ENCODE results near the gene TRIM71.
A peak's percentile ranks its signal among the peaks of the same experiment; 100 is the strongest.
"Not testable (repeated sequence)": the region's sequence is repeated elsewhere in the genome, so short reads cannot be mapped to it uniquely, and the experiment has no call there.

Gene TRIM71

DNA sequence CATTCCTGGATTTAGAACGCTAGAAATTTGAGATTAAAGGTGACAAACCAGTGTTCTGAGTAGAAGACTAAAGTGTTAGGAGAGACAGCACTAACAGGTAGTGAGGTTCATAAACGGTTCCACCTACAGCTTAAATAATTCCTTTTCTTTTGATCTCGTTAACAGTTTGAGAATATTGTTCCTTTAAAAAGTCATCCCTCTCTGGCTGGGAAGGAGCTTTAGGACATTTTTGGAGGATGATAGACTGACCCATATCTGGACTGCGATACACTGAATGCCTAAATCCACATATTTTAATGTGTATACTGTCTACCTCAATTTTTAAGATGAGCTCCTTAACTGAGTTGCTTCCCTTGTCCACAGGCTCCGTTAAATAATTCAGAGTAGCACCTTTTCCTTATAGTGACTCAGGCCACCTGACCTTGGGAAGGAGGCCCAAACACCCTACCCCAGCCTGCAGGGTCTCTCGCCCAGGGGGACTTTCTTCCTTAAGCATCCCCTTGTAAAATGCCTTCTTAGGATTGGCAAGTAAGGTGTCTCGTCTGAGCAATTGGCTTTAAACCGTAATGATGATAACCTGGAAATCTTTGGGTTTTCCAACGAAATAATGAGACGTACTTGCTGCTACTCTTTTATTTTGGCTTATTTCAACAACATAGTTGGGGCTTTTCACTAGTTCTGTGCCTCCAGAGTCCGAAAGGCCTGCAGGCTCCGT, 3.3 kb downstream of the TRIM71 start:
- Histone ChIP-seq H3K27ac (ENCODE audit: low read length) (no peak overlapping the region), H2AFZ (ENCODE audit: low read depth, low read length) (no peak overlapping the region), H3K79me2 (ENCODE audit: insufficient read depth, low read length) (peaks cover 5% of the 10 kb centered on the region; the same call in 1 of the 2 replicates), H3K4me2 (ENCODE audit: insufficient read depth, low read length) (no peak overlapping the region), H4K20me1 (ENCODE audit: insufficient read depth, low read length) (no peaks in the 10 kb centered on the region), H3K9me3 (ENCODE audit: insufficient read depth, low read length, severe bottlenecking) (no peaks in the 10 kb centered on the region), H3K36me3 (ENCODE audit: insufficient read depth, low read length) (no peaks in the 10 kb centered on the region), H3K4me1 (ENCODE audit: insufficient read depth, low read length) (peaks cover 25% of the 10 kb centered on the region), H3K4me3 (ENCODE audit: low read depth in 1 of 2, low read length in 2 of 2) (no peak overlapping the region), H3K9ac (ENCODE audit: low read depth, low read length) (no peak overlapping the region), H3K27me3 (ENCODE audit: insufficient read depth, low read length, poor library complexity) (peaks cover 6% of the 10 kb centered on the region)
- no peak for TF ChIP-seq EZH2 (IDR thresholded peaks at IDR 0.05; ENCODE audit: borderline replicate concordance, low read depth, low read length, severe bottlenecking)
- TF ChIP-seq, protein P1, sequence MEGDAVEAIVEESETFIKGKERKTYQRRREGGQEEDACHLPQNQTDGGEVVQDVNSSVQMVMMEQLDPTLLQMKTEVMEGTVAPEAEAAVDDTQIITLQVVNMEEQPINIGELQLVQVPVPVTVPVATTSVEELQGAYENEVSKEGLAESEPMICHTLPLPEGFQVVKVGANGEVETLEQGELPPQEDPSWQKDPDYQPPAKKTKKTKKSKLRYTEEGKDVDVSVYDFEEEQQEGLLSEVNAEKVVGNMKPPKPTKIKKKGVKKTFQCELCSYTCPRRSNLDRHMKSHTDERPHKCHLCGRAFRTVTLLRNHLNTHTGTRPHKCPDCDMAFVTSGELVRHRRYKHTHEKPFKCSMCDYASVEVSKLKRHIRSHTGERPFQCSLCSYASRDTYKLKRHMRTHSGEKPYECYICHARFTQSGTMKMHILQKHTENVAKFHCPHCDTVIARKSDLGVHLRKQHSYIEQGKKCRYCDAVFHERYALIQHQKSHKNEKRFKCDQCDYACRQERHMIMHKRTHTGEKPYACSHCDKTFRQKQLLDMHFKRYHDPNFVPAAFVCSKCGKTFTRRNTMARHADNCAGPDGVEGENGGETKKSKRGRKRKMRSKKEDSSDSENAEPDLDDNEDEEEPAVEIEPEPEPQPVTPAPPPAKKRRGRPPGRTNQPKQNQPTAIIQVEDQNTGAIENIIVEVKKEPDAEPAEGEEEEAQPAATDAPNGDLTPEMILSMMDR (IDR thresholded peaks at IDR 0.05; ENCODE audit: borderline replicate concordance, extremely low read depth, low read length, poor library complexity, severe bottlenecking): no peak
- no peak for DNase-seq
- no peak for ATAC-seq (ENCODE audit: insufficient read depth, low read depth)

DNA sequence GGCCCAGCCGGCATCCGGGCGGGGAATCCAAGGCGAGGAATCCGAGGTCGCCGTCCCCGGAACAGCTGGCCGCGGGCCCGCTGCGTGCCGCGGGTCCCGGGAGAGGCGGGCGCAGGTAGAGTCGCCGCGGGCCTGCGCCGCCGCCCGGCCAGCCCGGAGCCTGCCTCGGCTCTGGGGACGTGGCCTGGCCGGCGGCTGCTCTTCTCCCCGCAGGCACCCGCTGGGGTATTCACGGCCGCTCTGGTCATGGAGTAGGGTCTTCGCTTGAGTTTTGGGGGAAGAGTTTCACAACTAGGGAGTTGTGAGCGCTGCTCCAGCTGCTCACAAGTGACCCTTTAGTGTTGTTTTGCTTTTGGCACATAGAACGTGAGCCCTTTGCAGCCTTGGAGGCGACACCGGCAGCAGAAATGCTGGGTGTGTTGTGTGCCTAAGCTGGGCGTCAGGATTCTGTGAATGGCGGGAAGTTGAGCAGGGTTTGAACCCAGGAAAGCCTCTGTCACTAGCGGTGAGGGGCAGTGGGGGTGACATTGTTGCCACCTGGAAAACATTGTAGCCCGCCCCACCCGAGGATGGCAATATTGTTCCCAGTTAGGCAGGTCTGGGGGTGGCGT, 4.0 kb downstream of the TRIM71 start:
- H3K4me1 ChIP-seq (ENCODE audit: insufficient read depth, low read length): peaks cover 20% of the 10 kb centered on the region
- no peak overlapping the region for H3K4me2 ChIP-seq (ENCODE audit: insufficient read depth, low read length)
- DNase-seq: no peak
- no peaks in the 10 kb centered on the region for H3K36me3 ChIP-seq (ENCODE audit: insufficient read depth, low read length)
- no peak overlapping the region for H3K4me3 ChIP-seq (ENCODE audit: low read depth in 1 of 2, low read length in 2 of 2)
- no peak overlapping the region for H3K27ac ChIP-seq (ENCODE audit: low read length)
- H3K9ac ChIP-seq (ENCODE audit: low read depth, low read length): no peak overlapping the region
- H2AFZ ChIP-seq (ENCODE audit: low read depth, low read length): no peak overlapping the region
- TF ChIP-seq, protein P1 (IDR thresholded peaks at IDR 0.05; ENCODE audit: borderline replicate concordance, extremely low read depth, low read length, poor library complexity, severe bottlenecking): no peak
- TF ChIP-seq EZH2 (IDR thresholded peaks at IDR 0.05; ENCODE audit: borderline replicate concordance, low read depth, low read length, severe bottlenecking): no peak
- no peak for ATAC-seq (ENCODE audit: insufficient read depth, low read depth)
- no peaks in the 10 kb centered on the region for H3K9me3 ChIP-seq (ENCODE audit: insufficient read depth, low read length, severe bottlenecking)
- H3K27me3 ChIP-seq (ENCODE audit: insufficient read depth, low read length, poor library complexity): peaks cover 3% of the 10 kb centered on the region
- peaks cover 5% of the 10 kb centered on the region; the same call in 1 of the 2 replicates for H3K79me2 ChIP-seq (ENCODE audit: insufficient read depth, low read length)
- H4K20me1 ChIP-seq (ENCODE audit: insufficient read depth, low read length): no peaks in the 10 kb centered on the region

DNA sequence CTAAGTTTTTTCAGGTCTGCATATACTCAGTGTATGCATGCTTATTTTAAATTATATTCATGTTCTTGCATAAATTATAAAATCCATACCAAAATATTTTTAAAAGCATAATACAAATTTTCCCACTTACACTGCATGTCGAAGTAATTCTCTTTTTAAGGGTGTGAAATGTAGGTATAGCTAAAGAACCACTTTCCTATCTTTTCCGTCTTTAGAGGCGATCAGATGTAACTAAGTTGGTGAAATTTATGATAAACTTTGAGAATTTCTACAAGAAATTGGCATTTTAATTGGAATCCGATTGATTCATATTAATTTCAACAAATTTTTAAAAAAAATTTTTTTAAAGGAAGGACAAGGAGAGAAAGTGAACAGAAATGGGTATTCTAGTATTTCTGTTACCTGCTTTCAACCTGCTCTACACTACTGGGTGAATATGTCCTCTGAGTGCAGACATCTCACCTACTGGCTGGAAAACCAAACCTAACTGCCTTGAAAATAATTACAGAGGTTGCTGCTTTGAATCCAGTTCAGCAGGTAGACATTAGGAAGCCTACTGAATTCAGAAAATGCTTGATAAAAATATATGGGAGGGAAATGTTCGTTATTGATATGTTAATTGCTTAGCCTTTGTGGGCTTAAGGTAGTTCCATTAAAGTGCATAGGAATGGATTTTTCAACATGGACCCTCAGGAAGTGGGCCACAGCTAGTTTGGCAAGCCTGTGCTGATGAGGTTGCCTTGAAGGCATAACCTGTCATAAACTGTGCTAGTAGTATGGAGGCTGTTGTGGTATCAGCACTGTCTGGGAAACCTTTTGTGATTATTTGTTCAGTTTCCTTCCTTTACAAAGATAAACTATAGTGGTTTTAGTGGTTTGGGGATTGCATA, 5.1 kb downstream of the TRIM71 start:
- peak; percentile 76 for ATAC-seq (ENCODE audit: insufficient read depth, low read depth)
- Histone ChIP-seq H3K4me1 (ENCODE audit: insufficient read depth, low read length) (peaks cover 10% of the 10 kb centered on the region), H3K79me2 (ENCODE audit: insufficient read depth, low read length) (peaks cover 3% of the 10 kb centered on the region; the same call in 1 of the 2 replicates), H3K9ac (ENCODE audit: low read depth, low read length) (no peak overlapping the region), H3K4me3 (ENCODE audit: low read depth in 1 of 2, low read length in 2 of 2) (no peak overlapping the region), H3K36me3 (ENCODE audit: insufficient read depth, low read length) (no peaks in the 10 kb centered on the region), H3K27ac (ENCODE audit: low read length) (no peak overlapping the region), H3K4me2 (ENCODE audit: insufficient read depth, low read length) (no peak overlapping the region), H4K20me1 (ENCODE audit: insufficient read depth, low read length) (no peaks in the 10 kb centered on the region), H3K27me3 (ENCODE audit: insufficient read depth, low read length, poor library complexity) (no peaks in the 10 kb centered on the region), H3K9me3 (ENCODE audit: insufficient read depth, low read length, severe bottlenecking) (no peaks in the 10 kb centered on the region), H2AFZ (ENCODE audit: low read depth, low read length) (no peak overlapping the region)
- no peak for DNase-seq
- TF ChIP-seq, protein P1 (IDR thresholded peaks at IDR 0.05; ENCODE audit: borderline replicate concordance, extremely low read depth, low read length, poor library complexity, severe bottlenecking): no peak
- no peak for TF ChIP-seq EZH2 (IDR thresholded peaks at IDR 0.05; ENCODE audit: borderline replicate concordance, low read depth, low read length, severe bottlenecking)

DNA sequence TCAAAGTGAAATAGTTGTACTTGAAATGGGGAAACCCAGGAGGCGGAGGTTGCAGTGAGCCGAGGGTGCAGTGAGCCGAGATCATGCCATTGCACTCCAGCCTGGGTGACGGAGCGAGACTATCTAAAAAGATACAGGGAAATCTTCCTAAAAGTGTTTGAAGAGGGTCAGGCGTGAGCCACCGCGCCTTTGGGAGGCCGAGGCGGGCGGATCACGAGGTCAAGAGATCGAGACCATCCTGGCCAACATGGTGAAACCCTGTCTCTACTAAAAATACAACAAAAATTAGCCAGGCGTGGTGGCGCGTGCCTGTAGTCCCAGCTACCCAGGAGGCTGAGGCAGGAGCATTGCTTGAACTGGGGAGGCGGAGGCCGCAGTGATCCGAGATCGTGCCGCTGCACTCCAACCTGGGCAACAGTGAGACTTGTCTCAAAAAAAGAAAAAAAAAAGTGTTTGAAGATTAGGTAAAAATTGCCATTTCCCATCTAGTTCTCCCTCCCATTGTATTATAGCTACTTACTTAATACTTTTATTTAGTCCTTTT, 5.9 kb downstream of the TRIM71 start:
- not testable (repeated sequence) for H3K9ac ChIP-seq (ENCODE audit: low read depth, low read length); DNase-seq; H3K9me3 ChIP-seq (ENCODE audit: insufficient read depth, low read length, severe bottlenecking); H3K79me2 ChIP-seq (ENCODE audit: insufficient read depth, low read length); H2AFZ ChIP-seq (ENCODE audit: low read depth, low read length); ATAC-seq (ENCODE audit: insufficient read depth, low read depth); H3K36me3 ChIP-seq (ENCODE audit: insufficient read depth, low read length); H3K4me3 ChIP-seq (ENCODE audit: low read depth in 1 of 2, low read length in 2 of 2); H3K4me2 ChIP-seq (ENCODE audit: insufficient read depth, low read length); H3K27me3 ChIP-seq (ENCODE audit: insufficient read depth, low read length, poor library complexity); H3K4me1 ChIP-seq (ENCODE audit: insufficient read depth, low read length); H3K27ac ChIP-seq (ENCODE audit: low read length); H4K20me1 ChIP-seq (ENCODE audit: insufficient read depth, low read length)

All from DND-41 (cell line).